HG02571 (cell line): ENCODE data around the gene MRPL12.

Experiments
- ATAC-seq: cut with Tn5 transposase; IDR thresholded peaks from one replicate; pipeline ENCODE4 v1.9.1; 2021; ENCODE audit warnings: mild to moderate bottlenecking, moderate library complexity; ENCODE audit not compliant: unreplicated experiment

MRPL12 gene

DNA sequence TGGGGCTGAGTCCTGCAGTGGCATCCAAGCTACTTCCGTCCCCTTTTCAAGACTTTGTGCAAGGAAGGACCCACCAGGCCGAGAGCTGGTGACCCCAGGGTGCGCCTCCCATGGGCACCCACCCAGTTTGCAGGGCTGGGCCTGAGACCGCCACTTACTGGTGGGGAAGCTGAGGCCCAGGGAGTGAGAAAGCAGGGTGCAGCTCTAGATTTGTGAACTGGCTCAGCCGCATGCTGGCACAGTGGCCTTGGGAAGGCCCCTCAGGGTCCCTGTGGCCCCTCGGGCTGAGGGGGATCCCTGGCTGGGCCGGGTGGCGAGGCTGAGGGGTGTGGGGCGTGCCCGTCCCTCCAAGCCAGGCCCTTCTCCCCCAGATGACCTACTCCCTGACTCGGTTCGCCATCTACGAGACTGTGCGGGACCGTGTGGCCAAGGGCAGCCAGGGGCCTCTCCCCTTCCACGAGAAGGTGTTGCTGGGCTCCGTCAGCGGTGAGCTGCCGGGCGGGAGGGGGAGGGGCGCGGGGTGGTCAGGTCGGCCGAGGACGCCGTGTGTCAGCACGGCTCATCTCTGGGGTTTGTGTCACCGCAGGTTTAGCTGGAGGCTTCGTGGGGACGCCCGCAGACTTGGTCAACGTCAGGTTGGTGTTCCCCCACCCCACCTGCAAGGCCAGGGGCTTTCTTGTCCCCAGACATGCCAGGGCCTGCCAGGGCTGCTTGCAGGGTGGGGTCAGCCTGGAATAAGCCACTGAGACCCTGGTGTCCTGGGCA, 12.1 kb downstream of the MRPL12 start:
- ATAC-seq: no peak

DNA sequence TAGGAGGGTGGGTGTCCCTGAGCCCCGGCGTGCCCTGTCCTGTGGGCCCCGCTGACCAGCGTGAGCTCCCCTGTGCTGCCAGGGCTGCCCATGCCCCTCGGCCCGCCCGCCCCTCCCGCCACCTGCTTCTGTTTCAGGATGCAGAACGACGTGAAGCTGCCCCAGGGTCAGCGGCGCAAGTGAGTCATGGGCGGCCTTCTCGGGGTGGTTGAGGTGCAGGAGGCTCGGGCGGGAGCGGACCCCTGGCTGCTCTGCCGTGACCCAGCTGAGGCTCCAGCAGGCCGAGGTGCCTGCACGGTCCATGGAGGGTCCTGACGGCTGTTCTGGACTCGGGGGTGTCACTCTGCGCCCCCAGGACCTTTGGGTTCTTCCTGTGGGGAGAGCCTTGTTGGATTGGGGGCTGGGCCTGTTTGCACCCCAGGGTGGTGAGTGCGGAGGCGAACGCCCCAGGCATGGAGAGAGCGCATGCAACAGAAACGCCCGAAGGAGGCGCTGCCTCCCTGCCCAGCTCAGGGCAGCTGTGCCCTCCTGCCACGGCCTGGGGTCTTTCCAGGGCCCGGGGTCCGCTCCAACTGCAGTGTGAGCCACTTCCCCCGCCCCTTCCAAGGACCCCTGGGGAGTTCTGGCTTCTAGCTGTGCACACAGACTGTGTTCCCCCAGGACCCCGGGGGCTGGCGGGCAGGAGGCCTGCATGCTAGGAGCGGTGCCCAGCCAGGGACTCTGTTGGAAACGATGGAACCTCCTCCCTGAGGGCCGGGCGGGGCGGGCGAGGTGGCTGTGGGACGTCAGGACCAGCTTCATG, 12.9 kb downstream of the MRPL12 start:
- ATAC-seq: no peak

DNA sequence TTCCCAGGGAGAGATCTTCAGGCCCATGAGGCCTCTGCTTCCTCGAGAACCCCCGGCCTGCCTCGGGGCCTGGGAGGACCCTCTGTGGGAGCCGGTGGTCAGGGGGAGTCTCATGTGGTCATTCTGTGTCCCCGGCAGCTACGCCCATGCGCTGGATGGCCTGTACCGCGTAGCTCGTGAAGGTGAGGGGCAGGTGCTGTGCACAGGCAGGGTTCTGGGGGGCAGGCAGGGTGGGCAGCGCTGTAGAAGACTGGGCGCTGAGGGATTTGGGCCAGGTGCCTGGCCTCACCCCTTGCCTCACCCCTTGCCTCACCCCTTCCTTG, 13.5 kb downstream of the MRPL12 start:
- ATAC-seq: no peak

DNA sequence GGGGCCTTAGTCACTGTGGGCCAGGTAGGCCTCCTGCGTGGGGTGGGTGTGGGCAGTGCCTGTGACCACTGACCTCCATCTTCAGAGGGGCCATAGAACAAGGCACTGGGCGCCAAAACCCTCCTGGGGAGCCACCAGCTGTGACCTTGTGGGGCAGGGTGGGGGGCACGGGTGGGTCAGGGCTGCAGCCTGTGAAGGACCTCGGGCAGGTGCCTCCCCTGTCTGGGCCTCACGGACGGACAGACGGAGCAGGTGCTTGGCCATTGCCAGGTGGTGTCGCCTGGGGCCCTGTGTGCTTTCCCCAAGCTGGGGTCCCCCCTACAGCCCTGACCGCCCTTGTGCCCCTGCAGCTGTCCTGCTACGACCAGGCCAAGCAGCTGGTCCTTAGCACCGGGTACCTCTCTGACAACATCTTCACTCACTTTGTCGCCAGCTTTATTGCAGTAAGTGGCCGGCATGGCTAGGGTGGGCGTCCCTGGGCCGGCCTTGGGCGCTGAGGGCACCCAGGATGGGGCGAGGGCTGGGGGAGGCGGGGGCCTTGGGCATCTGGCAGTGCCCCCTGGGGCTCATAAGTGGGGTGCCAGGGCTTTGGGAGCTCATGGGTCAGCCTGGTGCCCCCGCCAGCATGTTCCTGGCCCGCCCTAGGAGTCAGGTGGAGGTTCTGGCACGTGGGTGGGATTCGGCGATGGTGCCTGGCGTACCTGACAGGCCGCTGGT, 14.0 kb downstream of the MRPL12 start:
- no peak for ATAC-seq

DNA sequence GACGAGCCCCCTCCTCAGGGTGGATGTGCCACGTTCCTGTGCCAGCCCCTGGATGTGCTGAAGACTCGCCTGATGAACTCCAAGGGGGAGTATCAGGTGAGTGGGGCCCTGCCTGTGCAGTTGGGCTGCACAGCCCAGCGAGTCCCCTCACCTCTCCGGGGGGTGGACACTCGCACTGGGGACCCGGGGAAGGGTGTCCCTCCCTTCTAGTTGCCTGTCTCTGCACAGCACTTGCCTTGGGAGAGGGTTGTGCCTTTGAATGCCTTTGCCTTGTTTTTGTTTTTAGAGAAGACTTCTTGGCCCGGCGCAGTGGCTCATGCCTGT, 14.6 kb downstream of the MRPL12 start:
- no peak for ATAC-seq

DNA sequence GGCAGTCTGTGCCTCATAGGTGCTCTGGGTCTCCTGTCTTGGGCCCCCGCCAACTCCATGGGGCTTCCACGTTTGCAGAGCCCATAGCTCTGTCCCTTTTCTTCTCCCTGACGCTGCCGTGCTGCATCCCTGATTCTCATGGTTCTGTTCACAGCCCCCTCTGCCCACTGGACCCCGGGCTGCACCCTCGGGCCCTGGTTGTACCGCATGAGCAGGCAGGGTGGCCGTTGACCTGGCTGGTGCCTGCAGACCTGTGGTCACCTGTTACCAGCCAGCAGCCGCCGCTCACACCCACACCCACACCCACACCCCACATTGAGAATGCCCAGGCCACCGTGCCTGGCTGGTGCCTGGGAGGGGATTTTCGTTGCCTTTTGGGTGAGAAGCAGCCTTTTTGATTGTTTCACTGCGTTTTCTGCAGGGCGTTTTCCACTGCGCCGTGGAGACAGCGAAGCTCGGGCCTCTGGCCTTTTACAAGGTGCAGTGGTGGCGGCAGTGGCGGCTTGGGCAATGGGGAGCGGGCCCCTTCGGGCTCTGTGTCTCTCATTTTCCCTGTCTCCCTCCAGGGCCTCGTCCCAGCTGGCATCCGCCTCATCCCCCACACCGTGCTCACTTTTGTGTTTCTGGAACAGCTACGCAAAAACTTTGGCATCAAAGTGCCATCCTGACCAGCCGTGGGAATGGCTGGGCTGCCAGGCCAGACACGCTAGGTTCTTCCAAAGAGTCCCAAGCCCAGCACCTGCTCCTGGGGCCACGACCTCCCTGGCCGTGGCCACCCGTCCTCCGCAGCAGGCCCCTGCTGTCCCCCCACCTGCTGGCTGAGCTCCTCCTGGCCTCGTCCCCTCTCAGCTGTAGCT, 16.5 kb downstream of the MRPL12 start:
- no peak for ATAC-seq

DNA sequence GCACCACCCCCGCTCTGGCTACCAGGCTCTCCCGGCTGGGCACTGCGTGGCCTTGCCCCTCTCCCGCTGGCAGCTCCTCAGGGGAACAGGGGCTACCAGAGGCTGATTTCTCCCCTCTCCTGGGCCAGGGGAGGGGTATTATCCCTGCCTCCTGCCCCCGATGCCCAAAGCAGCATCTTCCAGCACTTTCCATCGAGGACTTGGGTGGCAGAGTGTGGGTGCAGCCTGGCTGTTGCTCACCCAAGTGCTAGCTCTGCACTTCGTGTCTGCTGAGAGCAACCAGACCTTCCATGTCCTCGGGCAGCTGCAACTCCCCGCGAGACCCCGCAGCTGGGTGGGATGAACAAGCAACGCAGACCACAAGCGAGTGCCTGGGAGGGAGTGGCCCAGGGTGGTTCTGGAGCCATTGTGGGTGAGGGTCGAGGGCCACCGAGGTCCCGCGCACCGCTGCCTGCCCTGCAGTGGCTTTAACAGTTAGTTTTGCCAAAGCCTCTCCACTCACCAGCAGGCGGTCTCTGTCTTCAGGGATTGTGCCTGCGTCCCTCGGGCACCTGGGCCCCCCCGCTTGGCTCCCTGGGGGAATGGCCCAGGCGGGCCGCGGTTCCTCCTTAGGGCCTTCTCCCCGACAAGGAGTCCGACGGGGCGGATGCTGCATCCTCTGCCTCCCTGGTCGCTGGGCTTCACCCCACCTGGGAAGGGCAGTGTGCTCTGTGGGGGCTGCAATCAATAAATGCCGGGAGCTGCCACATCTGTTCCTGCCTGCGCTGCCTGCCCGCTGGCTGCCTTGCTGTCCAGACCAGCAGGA, 17.3 kb downstream of the MRPL12 start:
- no peak for ATAC-seq

DNA sequence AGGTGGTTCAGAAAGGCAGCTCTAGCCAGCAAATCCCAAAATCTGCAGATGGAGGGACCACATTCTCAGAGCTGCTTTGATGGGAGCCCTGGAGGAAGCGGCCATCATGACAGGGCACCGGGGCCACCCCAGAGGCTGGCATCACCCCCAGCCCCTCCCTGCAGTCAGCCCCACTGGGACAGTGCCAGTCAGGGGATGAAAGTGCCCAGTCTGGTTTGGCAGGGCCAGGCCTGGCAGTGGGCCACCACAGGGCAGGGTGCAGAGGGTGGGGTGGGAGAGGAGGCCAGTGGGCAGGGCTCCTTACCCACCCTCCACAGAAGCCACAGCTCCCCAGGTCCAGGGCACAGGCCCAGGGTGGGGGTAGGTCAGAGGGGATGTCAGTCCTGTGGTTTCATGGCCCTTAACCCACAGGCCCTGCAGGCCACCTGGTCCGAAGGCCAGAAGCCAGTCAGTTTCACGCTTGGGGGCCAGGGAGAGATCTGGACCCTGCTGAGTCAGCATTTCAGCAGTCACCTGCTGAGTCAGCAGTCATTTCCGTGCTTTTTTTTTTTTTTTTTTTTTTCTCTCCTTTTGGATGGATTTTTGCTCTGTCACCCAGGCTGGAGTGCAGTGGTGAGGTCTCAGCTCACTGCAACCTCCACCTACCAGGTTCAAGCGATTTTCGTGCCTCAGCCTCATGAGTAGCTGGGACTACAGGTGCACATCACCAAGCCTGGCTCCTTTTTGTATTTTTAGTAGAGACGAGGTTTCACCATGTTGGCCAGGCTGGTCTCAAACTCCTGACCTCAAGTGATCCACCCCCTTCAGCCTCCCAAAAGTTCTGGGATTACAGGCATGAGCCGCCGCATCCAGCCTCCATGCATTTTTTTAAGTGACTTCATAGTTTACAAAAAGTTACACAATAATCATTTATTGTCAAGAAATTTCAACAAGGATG, 19.3 kb downstream of the MRPL12 start:
- ATAC-seq: no peak

DNA sequence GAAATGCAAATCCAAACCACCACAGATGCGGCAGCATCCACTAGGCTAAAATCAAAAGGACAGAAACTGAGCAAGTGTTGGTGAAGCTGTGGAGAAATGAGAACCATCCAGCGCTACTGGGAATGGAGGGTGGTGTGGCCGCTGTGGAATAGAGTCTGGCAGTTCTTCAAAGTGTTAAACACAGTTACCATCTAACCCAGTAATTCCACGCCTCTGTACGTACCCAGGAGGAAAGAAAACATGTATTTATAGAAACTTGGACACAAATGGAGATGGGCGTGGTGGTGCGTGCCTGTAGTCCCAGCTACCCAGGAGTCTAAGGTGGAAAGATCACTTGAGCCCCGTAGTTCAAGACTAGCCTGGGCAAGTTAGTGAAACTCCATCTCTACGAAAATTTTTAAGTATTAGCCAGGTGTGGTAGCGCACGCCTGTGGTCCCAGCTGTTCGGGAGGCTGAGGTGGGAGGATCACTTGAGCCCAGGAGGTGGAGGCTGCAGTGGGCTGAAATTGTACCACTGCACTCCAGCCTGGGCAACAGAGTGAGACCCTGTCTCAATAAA, 20.6 kb downstream of the MRPL12 start:
- ATAC-seq: no peak

DNA sequence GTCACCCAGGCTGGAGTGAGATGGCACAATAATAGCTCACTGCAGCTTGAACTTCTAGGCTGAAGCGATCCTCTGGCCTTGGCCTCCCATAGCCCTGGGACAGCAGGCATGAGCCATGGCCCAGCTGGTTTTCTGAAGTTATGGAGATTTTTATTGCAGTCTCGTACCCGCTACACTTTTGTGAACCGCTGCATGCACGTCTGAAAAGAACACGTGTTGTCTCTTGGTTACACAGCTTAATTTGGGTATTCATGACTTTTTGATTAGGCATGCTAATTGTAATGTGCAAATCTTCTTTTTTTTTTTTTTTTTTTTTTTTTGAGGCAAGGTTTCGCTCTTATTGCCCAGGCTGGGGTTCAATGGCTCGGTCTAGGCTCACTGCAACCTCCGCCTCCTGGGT, 22.3 kb downstream of the MRPL12 start:
- ATAC-seq: no peak

DNA sequence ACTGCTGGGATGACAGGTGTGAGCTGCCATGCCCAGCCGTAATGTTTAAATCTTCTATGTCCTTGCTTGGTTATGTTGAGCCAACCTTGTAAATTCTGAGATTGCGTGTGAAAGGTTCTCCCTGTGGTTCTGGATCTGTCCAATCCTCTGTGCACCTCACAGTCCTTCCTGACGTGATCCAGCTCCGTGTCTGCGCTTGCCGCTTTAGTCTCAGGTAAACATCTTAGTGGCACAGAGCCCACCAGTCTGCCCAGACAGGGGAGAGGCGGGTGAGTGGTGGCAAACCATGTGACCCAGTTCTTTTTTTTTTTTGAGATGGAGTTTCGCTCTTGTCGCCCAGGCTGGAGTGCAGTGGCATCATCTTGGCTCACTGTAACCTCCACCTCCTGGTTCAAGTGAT, 22.8 kb downstream of the MRPL12 start:
- no peak for ATAC-seq

DNA sequence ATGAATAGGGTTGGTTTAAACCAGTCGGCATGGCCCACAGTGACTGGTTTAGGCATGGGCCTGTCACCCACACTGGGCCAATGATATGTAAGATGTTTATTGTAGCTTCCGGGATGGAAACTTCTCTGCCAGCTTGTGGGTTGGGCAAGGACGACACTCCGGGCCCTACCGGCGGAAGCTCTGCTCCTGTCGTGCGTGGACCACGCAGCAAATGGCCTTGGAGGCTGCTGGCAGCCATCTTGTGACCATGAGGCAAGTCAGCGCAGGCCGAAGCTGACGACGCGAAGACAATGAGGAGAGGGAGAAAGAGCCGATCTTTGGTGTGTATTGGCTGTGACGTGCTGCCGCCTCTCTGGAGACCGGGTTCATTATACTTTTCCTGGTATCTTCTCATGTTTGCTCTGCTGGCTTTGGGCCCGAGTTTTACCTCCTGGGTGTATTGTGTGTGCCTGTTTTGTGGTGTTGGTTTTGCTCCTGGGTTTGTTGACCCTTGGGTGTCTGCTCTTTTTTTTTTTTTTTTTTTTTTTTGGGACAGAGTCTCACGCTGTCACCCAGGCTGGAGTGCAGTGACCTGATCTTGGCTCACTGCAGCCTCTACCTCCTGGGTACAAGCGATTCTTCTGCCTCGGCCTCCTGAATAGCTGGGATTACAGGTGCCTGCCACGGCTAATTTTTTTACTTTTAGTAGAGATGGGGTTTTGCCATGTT, 24.3 kb downstream of the MRPL12 start:
- no peak for ATAC-seq

DNA sequence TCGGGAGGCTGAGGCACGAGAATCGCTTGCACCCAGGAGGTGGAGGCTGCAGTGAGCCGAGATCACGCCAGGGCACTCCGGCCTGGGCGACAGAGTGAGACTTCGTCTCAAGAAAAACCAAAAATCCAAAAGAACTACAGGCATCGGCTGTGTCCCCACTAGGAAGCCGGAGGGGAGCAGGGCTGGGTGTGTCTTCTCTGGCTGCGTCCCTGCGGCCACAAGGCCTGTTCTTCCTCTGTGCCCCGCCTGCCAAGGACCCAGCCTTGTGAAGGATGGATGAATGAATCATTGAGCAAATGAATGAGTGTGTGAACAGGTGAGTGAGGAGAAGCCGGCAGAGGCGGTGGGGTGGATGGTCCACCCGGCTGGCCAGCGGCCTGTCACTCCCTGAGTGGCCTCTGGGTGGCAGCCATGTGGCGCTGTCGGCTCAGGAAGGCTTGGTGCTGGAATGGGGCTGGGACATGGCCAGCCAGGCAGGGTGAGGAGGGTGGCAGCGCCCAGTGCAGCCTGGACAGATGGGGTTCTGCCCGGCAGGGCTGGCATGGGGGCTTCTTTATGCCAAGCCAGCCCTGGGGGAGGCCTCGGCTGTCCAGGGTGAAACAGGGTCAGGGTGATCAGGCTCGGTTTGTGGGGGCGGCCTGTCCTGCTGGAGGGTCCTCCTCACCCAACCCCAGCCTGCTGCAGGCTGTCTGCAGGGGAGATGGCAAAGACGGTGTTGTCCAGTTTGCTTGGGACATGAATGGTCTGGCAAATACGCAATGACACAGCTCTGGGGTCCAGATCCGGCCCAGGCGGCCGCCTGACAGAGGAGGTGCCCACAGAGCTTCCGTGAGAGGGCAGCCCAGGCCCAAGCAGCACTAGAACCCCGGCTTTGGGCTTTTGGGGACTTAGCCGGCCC, 30.6 kb downstream of the MRPL12 start:
- ATAC-seq: no peak

DNA sequence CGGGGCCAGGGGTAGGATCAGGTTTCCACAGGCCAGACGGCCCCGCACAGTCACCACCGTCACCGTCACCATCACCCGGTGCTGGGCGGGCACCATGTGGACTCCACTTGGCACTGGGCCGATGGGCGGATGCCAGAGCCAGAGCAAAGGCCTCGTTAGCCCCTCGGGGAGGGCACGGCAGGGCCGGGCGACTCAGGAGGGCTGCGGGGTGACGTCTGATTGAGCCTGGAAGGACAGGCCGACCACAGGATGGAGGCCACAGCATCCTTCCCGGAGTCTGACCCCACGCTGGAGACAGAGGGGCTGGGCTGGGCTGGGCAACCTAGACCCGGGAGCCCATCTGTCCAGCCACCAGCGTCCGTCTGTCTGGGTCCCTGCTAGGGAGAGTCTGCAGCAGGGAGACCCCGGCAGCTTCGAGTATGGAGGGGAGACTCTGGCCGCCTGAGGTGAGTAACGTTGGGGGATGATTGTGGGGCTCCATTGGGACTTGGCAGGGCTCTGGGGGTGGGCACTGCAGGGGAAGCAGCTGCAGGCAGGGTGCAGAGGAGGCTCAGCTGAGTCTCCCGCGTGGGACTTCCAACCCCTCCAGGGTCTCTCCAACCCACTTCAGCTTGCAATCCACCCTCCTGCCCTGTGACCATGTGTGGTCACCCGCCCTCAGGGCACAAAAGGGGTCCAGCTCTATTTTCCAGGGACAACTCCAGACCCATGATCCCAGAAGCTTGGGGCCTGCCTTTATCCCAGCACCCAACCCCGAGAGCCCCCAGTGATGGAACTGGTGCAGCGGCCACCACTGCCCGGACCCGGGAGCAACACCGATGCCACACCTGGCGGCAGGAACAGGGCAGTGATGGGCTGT, 31.5 kb downstream of the MRPL12 start:
- ATAC-seq: no peak

DNA sequence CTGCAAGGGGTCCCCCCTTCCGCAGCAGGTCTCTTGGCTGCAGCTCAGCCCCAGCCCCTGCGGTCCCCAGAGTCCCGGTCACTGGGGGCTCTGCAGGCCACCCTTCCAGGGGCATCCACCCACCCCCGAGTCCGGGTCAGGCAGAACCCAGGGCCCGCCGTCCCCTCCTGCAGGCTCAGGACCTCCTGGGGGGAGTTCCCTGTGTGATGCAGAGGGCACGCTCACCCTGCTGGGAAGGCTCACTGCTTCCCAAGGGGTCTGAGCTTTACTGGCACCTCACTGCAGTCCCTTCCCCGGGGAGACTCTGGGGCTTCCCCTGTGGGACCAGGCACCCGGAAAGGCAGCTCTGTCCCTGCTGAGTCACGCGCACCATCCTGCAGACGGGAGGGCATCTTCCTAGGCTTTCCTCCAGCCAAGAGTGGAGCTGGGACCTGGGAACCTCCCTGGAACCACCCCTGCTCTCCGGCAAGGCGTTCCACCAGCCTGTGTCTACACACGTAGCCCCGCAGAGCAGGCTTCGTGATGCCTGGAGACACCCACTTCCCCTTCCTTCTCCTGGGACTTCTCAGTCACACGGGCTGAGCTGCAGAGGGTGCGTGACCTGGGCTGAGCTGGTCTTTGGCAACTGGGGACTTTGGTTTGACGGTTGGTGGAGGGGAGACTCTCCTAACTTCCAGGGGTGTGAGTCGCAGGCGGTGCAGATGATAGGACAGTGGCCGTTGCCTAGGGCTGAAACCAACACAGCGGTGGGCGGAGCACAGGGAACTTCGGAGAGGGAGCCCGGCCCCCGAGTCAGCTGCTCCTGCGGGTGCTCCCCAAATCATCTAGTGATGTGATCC, 32.3 kb downstream of the MRPL12 start:
- no peak for ATAC-seq
